ENCODE measurements around the gene UBE3D.

UBE3D gene

GRCh38 chr6:83065511-83066192, at the start of gene UBE3D:
UBE3D (minus strand) TSS chr6:83065841; CDS start chr6:83065718, 123 bp downstream.
- DNase-seq, result peak; percentile 82

- no peak for DNase-seq
Observed at GRCh38 chr6:83114164-83114563, 48.5 kb upstream of the UBE3D start.

- DNase-seq, result no peak
Observed at GRCh38 chr6:83113258-83113657, 47.6 kb upstream of the UBE3D start.

- no peak for DNase-seq
Observed at GRCh38 chr6:83108378-83108777, 42.7 kb upstream of the UBE3D start.

GRCh38 chr6:83098589-83098988, 32.9 kb upstream of the UBE3D start:
- no peak for DNase-seq

- DNase-seq, result no peak
Observed at GRCh38 chr6:83097675-83098074, 32.0 kb upstream of the UBE3D start.

GRCh38 chr6:83097204-83097603, 31.6 kb upstream of the UBE3D start:
- DNase-seq, result no peak

GRCh38 chr6:83096791-83097190, 31.1 kb upstream of the UBE3D start:
- DNase-seq, result no peak

GRCh38 chr6:83092756-83093399, 27.2 kb upstream of the UBE3D start:
- no peak for DNase-seq

- DNase-seq, result no peak
Observed at GRCh38 chr6:83086751-83087150, 21.1 kb upstream of the UBE3D start.

- DNase-seq, result no peak
Observed at GRCh38 chr6:83083476-83083875, 17.8 kb upstream of the UBE3D start.

- no peak for DNase-seq
Observed at GRCh38 chr6:83073615-83074014, 8.0 kb upstream of the UBE3D start.

GRCh38 chr6:83072726-83073125, 7.1 kb upstream of the UBE3D start:
- DNase-seq, result no peak

- DNase-seq, result no peak
Observed at GRCh38 chr6:83071707-83072106, 6.1 kb upstream of the UBE3D start.

- DNase-seq, result no peak
Observed at GRCh38 chr6:83071023-83071422, 5.4 kb upstream of the UBE3D start.

GRCh38 chr6:83069633-83070032, 4.0 kb upstream of the UBE3D start:
- no peak for DNase-seq

GRCh38 chr6:83068616-83069015, 3.0 kb upstream of the UBE3D start:
- DNase-seq, result no peak

- DNase-seq, result peak; percentile 97
Observed at GRCh38 chr6:83067448-83068439, 2.1 kb upstream of the UBE3D start, which contains the start of gene DOP1A. DOP1A (plus strand) TSS chr6:83067671; CDS start chr6:83096978, 29,307 bp downstream.

GRCh38 chr6:83062225-83062624, 3.4 kb downstream of the UBE3D start:
- no peak for DNase-seq

- no peak for DNase-seq
Observed at GRCh38 chr6:83061190-83061589, 4.5 kb downstream of the UBE3D start.

GRCh38 chr6:83057705-83058321, 7.8 kb downstream of the UBE3D start:
- peak; percentile 60 for DNase-seq

GRCh38 chr6:83055366-83055964, 10.2 kb downstream of the UBE3D start:
- DNase-seq, result peak; percentile 51
